Measurements from ENCODE around the gene PPP2R2D.

DNA sequence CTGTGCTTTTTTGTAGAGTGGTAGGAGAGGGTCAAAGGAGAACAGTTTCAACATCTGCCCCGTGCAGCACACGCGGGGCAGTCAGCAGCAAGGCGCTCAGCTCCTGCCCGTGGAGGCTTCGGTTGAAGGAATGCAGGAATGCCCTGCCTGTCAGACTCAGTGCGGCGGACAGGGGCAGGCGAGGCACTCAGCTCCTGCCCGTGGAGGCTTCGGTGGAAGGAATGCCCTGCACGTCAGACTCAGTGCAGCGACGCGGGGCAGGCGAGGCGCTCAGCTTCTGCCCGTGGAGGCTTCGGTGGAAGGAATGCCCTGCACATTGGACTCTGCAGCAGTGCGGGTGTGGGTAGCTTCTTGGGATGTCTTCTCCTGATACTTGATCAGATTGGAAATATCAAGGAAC, 37.0 kb downstream of the PPP2R2D start:
- TF ChIP-seq, protein P1, sequence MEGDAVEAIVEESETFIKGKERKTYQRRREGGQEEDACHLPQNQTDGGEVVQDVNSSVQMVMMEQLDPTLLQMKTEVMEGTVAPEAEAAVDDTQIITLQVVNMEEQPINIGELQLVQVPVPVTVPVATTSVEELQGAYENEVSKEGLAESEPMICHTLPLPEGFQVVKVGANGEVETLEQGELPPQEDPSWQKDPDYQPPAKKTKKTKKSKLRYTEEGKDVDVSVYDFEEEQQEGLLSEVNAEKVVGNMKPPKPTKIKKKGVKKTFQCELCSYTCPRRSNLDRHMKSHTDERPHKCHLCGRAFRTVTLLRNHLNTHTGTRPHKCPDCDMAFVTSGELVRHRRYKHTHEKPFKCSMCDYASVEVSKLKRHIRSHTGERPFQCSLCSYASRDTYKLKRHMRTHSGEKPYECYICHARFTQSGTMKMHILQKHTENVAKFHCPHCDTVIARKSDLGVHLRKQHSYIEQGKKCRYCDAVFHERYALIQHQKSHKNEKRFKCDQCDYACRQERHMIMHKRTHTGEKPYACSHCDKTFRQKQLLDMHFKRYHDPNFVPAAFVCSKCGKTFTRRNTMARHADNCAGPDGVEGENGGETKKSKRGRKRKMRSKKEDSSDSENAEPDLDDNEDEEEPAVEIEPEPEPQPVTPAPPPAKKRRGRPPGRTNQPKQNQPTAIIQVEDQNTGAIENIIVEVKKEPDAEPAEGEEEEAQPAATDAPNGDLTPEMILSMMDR (IDR thresholded peaks at IDR 0.05), result no peak
- TF ChIP-seq, protein P2, sequence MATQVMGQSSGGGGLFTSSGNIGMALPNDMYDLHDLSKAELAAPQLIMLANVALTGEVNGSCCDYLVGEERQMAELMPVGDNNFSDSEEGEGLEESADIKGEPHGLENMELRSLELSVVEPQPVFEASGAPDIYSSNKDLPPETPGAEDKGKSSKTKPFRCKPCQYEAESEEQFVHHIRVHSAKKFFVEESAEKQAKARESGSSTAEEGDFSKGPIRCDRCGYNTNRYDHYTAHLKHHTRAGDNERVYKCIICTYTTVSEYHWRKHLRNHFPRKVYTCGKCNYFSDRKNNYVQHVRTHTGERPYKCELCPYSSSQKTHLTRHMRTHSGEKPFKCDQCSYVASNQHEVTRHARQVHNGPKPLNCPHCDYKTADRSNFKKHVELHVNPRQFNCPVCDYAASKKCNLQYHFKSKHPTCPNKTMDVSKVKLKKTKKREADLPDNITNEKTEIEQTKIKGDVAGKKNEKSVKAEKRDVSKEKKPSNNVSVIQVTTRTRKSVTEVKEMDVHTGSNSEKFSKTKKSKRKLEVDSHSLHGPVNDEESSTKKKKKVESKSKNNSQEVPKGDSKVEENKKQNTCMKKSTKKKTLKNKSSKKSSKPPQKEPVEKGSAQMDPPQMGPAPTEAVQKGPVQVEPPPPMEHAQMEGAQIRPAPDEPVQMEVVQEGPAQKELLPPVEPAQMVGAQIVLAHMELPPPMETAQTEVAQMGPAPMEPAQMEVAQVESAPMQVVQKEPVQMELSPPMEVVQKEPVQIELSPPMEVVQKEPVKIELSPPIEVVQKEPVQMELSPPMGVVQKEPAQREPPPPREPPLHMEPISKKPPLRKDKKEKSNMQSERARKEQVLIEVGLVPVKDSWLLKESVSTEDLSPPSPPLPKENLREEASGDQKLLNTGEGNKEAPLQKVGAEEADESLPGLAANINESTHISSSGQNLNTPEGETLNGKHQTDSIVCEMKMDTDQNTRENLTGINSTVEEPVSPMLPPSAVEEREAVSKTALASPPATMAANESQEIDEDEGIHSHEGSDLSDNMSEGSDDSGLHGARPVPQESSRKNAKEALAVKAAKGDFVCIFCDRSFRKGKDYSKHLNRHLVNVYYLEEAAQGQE (IDR thresholded peaks at IDR 0.05; ENCODE audit: insufficient read depth in 1 of 2, low read depth in 2 of 2, low read length in 1 of 2), result no peak
